ENCODE results near the gene PTGR3. TPM values are rescaled to one million over a fixed set of nuclear protein-coding genes. Genes with fewer than 3 reads are reported as not detected.

PTGR3 gene
- total and polyA plus RNA-seq, 2 donors = 7.8 to 18.2 TPM

GRCh38 chr18:75208836-75209128 is 157 bp downstream of the PTGR3 start:
- under 1% methylated on average over 34 of the region's 34 CpGs for WGBS
- peak overlapping the region; percentile 67 to 88 for H3K27ac ChIP-seq (ENCODE audit: low read depth in 1 of 2, low read length in 1 of 2)
- H3K4me3 ChIP-seq (ENCODE audit: low read length in 2 of 2) = peak overlapping the region; percentile 63 to 94
- peaks cover 28 to 51% of the 10 kb centered on the region in 2 donors for H3K27me3 ChIP-seq (ENCODE audit: control insufficient read depth in 2 of 2, insufficient read depth in 1 of 2, low read length in 1 of 2)
- no peak for DNase-seq (ENCODE audit: low read depth in 6 of 9, low spot score in 9 of 9)
- peaks cover 0 to 7% of the 10 kb centered on the region in 2 donors for H3K9me3 ChIP-seq (ENCODE audit: control insufficient read depth in 2 of 2, insufficient read depth in 1 of 2, low read length in 1 of 2)
- H3K36me3 ChIP-seq (ENCODE audit: control insufficient read depth in 2 of 2, insufficient read depth in 2 of 2, low read length in 1 of 2) = no peaks in the 10 kb centered on the region
- H3K4me1 ChIP-seq (ENCODE audit: control insufficient read depth in 2 of 2, insufficient read depth in 2 of 2, low read length in 2 of 2) = peaks cover 23 to 46% of the 10 kb centered on the region in 2 donors

GRCh38 chr18:75208155-75208835 is 644 bp downstream of the PTGR3 start:
- H3K4me3 ChIP-seq (ENCODE audit: low read length in 2 of 2) = peak overlapping the region; percentile 63 to 94
- H3K27ac ChIP-seq (ENCODE audit: low read depth in 1 of 2, low read length in 1 of 2) = peak overlapping the region; percentile 38 to 88
- peaks cover 0 to 7% of the 10 kb centered on the region in 2 donors for H3K9me3 ChIP-seq (ENCODE audit: control insufficient read depth in 2 of 2, insufficient read depth in 1 of 2, low read length in 1 of 2)
- no peaks in the 10 kb centered on the region for H3K36me3 ChIP-seq (ENCODE audit: control insufficient read depth in 2 of 2, insufficient read depth in 2 of 2, low read length in 1 of 2)
- peaks cover 19 to 46% of the 10 kb centered on the region in 2 donors for H3K4me1 ChIP-seq (ENCODE audit: control insufficient read depth in 2 of 2, insufficient read depth in 2 of 2, low read length in 2 of 2)
- DNase-seq (ENCODE audit: low read depth in 6 of 9, low spot score in 9 of 9) = peak in 3 of 9 donors; percentile 32 to 65 (median 34)
- H3K27me3 ChIP-seq (ENCODE audit: control insufficient read depth in 2 of 2, insufficient read depth in 1 of 2, low read length in 1 of 2) = peaks cover 30 to 56% of the 10 kb centered on the region in 2 donors
- under 1% methylated on average over 65 of the region's 65 CpGs for WGBS

GRCh38 chr18:75207310-75208154 is 1.4 kb downstream of the PTGR3 start:
- peak in 1 of 9 donors; percentile 20 for DNase-seq (ENCODE audit: low read depth in 6 of 9, low spot score in 9 of 9)
- peaks cover 0 to 7% of the 10 kb centered on the region in 2 donors for H3K9me3 ChIP-seq (ENCODE audit: control insufficient read depth in 2 of 2, insufficient read depth in 1 of 2, low read length in 1 of 2)
- peaks cover 30 to 56% of the 10 kb centered on the region in 2 donors for H3K27me3 ChIP-seq (ENCODE audit: control insufficient read depth in 2 of 2, insufficient read depth in 1 of 2, low read length in 1 of 2)
- H3K4me3 ChIP-seq (ENCODE audit: low read length in 2 of 2) = peak overlapping the region; percentile 63 to 94
- WGBS = 30% methylated on average over 26 of the region's 26 CpGs
- H3K4me1 ChIP-seq (ENCODE audit: control insufficient read depth in 2 of 2, insufficient read depth in 2 of 2, low read length in 2 of 2) = peaks cover 17 to 44% of the 10 kb centered on the region in 2 donors
- no peaks in the 10 kb centered on the region for H3K36me3 ChIP-seq (ENCODE audit: control insufficient read depth in 2 of 2, insufficient read depth in 2 of 2, low read length in 1 of 2)
- H3K27ac ChIP-seq (ENCODE audit: low read depth in 1 of 2, low read length in 1 of 2) = peak overlapping the region in 1 of 2 donors; percentile 38

GRCh38 chr18:75206452-75207309 is 2.3 kb downstream of the PTGR3 start:
- DNase-seq (ENCODE audit: low read depth in 6 of 9, low spot score in 9 of 9) = no peak
- no peak overlapping the region for H3K4me3 ChIP-seq (ENCODE audit: low read length in 2 of 2)
- H3K27ac ChIP-seq (ENCODE audit: low read depth in 1 of 2, low read length in 1 of 2) = no peak overlapping the region
- peaks cover 0 to 7% of the 10 kb centered on the region in 2 donors for H3K9me3 ChIP-seq (ENCODE audit: control insufficient read depth in 2 of 2, insufficient read depth in 1 of 2, low read length in 1 of 2)
- WGBS = 93% methylated on average over 14 of the region's 14 CpGs
- H3K36me3 ChIP-seq (ENCODE audit: control insufficient read depth in 2 of 2, insufficient read depth in 2 of 2, low read length in 1 of 2) = peaks cover 4 to 5% of the 10 kb centered on the region in 2 donors
- peaks cover 12 to 38% of the 10 kb centered on the region in 2 donors for H3K4me1 ChIP-seq (ENCODE audit: control insufficient read depth in 2 of 2, insufficient read depth in 2 of 2, low read length in 2 of 2)
- H3K27me3 ChIP-seq (ENCODE audit: control insufficient read depth in 2 of 2, insufficient read depth in 1 of 2, low read length in 1 of 2) = peaks cover 30 to 56% of the 10 kb centered on the region in 2 donors

GRCh38 chr18:75205514-75206132 is 3.3 kb downstream of the PTGR3 start:
- DNase-seq (ENCODE audit: low read depth in 6 of 9, low spot score in 9 of 9) = peak in 1 of 9 donors; percentile 47
- Histone ChIP-seq H3K4me1 (ENCODE audit: control insufficient read depth in 2 of 2, insufficient read depth in 2 of 2, low read length in 2 of 2) (peaks cover 12 to 38% of the 10 kb centered on the region in 2 donors), H3K27ac (ENCODE audit: low read depth in 1 of 2, low read length in 1 of 2) (no peak overlapping the region), H3K27me3 (ENCODE audit: control insufficient read depth in 2 of 2, insufficient read depth in 1 of 2, low read length in 1 of 2) (peaks cover 30 to 56% of the 10 kb centered on the region in 2 donors), H3K9me3 (ENCODE audit: control insufficient read depth in 2 of 2, insufficient read depth in 1 of 2, low read length in 1 of 2) (peaks cover 0 to 7% of the 10 kb centered on the region in 2 donors), H3K36me3 (ENCODE audit: control insufficient read depth in 2 of 2, insufficient read depth in 2 of 2, low read length in 1 of 2) (peaks cover 9% of the 10 kb centered on the region in 2 donors), H3K4me3 (ENCODE audit: low read length in 2 of 2) (peak overlapping the region in 1 of 2 donors; percentile 44)
- 67% methylated on average over 16 of the region's 16 CpGs for WGBS

- Histone ChIP-seq H3K27me3 (ENCODE audit: control insufficient read depth in 2 of 2, insufficient read depth in 1 of 2, low read length in 1 of 2) (peaks cover 30 to 56% of the 10 kb centered on the region in 2 donors), H3K27ac (ENCODE audit: low read depth in 1 of 2, low read length in 1 of 2) (no peak overlapping the region), H3K9me3 (ENCODE audit: control insufficient read depth in 2 of 2, insufficient read depth in 1 of 2, low read length in 1 of 2) (peaks cover 0 to 7% of the 10 kb centered on the region in 2 donors), H3K4me1 (ENCODE audit: control insufficient read depth in 2 of 2, insufficient read depth in 2 of 2, low read length in 2 of 2) (peaks cover 12 to 33% of the 10 kb centered on the region in 2 donors), H3K4me3 (ENCODE audit: low read length in 2 of 2) (peak overlapping the region; percentile 20 to 44), H3K36me3 (ENCODE audit: control insufficient read depth in 2 of 2, insufficient read depth in 2 of 2, low read length in 1 of 2) (peaks cover 9 to 14% of the 10 kb centered on the region in 2 donors)
- DNase-seq (ENCODE audit: low read depth in 6 of 9, low spot score in 9 of 9) = peak in 1 of 9 donors; percentile 37
- 17% methylated on average over 75 of the region's 75 CpGs for WGBS
Observed at GRCh38 chr18:75204732-75205513, 4.0 kb downstream of the PTGR3 start.

GRCh38 chr18:75204269-75204731 is 4.6 kb downstream of the PTGR3 start:
- 14% methylated on average over 35 of the region's 35 CpGs for WGBS
- Histone ChIP-seq H3K27ac (ENCODE audit: low read depth in 1 of 2, low read length in 1 of 2) (no peak overlapping the region), H3K4me1 (ENCODE audit: control insufficient read depth in 2 of 2, insufficient read depth in 2 of 2, low read length in 2 of 2) (peaks cover 12 to 32% of the 10 kb centered on the region in 2 donors)

More at GRCh38 chr18:75204269-75204731, 4.6 kb downstream of the PTGR3 start:
- H3K9me3 ChIP-seq (ENCODE audit: control insufficient read depth in 2 of 2, insufficient read depth in 1 of 2, low read length in 1 of 2) = peaks cover 0 to 7% of the 10 kb centered on the region in 2 donors
- DNase-seq (ENCODE audit: low read depth in 6 of 9, low spot score in 9 of 9) = peak in 1 of 9 donors; percentile 15
- peak overlapping the region in 1 of 2 donors; percentile 44 for H3K4me3 ChIP-seq (ENCODE audit: low read length in 2 of 2)
- peaks cover 11 to 15% of the 10 kb centered on the region in 2 donors for H3K36me3 ChIP-seq (ENCODE audit: control insufficient read depth in 2 of 2, insufficient read depth in 2 of 2, low read length in 1 of 2)
- H3K27me3 ChIP-seq (ENCODE audit: control insufficient read depth in 2 of 2, insufficient read depth in 1 of 2, low read length in 1 of 2) = peaks cover 30 to 56% of the 10 kb centered on the region in 2 donors

Measured in thymus (tissue), 11 donors.